ENCODE results near the gene ACADL. TPM values are rescaled to one million over a fixed set of nuclear protein-coding genes. Genes with fewer than 3 reads are reported as not detected.

Gene ACADL
- total RNA-seq, 1 experiment from 2014 or later: not detected

DNA sequence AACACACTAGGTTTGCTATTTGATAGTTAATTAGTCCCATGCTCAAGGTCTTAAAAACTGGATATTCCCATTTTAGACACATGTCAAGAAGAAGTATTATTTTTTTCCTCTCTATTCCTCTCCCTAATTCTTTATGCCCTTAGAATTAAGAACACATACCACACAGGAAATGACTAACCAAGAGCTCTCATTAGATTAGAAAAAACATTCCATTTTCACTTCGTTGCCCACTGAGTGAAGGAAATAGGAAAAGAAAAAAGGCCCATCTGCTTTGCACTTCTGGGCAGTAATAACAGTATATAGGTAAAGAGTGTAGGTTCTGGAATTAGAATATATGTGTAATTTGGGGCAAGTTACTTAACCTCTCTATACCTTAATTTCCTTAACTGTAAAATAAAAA lies 26.9 kb downstream of the ACADL start:
- CTCF ChIA-PET: interaction anchor here (0.8 to 2.2 kb wide), 20 partner anchors 10 to 863 kb away, joined by 3 to 13 read pairs (median 4); no protein-coding TSS in a partner anchor
- no peak overlapping the region for H2AFZ ChIP-seq (ENCODE audit: low read depth, low read length, poor library complexity, severe bottlenecking)
- POLR2A ChIA-PET: no interaction called here
- H3K9me2 ChIP-seq (ENCODE audit: insufficient read depth): no peaks in the 10 kb centered on the region
- DNase-seq (ENCODE audit: low read depth, low spot score) (no peak), ATAC-seq (no peak)
- no peak overlapping the region for H3K4me3 ChIP-seq (replicated peaks in 1 of 2; ENCODE audit: low read depth in 1 of 2, low read length in 2 of 2)
- RAD21 ChIA-PET (ENCODE audit: low non-redundant PET in 1 of 2, low total read pairs in 2 of 2, uncharacterized antibody in 2 of 2, unreplicated experiment in 2 of 2): interaction anchor here in 1 of 2 experiments (1.1 kb wide), 1 partner anchor 218 kb away, joined by 3 read pairs; no protein-coding TSS in a partner anchor
- H3K9ac ChIP-seq (ENCODE audit: low read length): no peak overlapping the region
- no peaks in the 10 kb centered on the region for H4K20me1 ChIP-seq (ENCODE audit: insufficient read depth)
- H3K36me3 ChIP-seq (ENCODE audit: control insufficient read depth in 1 of 2, insufficient read depth in 2 of 2, low read length in 2 of 2): no peaks in the 10 kb centered on the region
- no peaks in the 10 kb centered on the region for H3K9me3 ChIP-seq (ENCODE audit: control insufficient read depth in 1 of 2, insufficient read depth in 1 of 2, low read depth in 1 of 2, low read length in 2 of 2)
- no peak overlapping the region for H3K4me2 ChIP-seq (ENCODE audit: low read length)
- TF ChIP-seq CBX3 (IDR thresholded peaks at IDR 0.05; ENCODE audit: low read depth) (no peak), YY1 (IDR thresholded peaks at IDR 0.05; ENCODE audit: extremely low read depth, insufficient replicate concordance, low read depth, low read length) (no peak), SRF (IDR thresholded peaks at IDR 0.05; ENCODE audit: low read depth) (no peak), ELF1 (IDR thresholded peaks at IDR 0.05; ENCODE audit: borderline replicate concordance, low read depth) (no peak), ZBTB33 (IDR thresholded peaks at IDR 0.05; ENCODE audit: extremely low read depth, insufficient replicate concordance, low read length) (no peak), JUND (IDR thresholded peaks at IDR 0.05) (no peak), FOSL1 (IDR thresholded peaks at IDR 0.05; ENCODE audit: low read depth) (no peak), POLR2A (IDR thresholded peaks at IDR 0.05; ENCODE audit: borderline replicate concordance, extremely low read depth, insufficient read depth, insufficient read length) (no peak), SIN3A (IDR thresholded peaks at IDR 0.05; ENCODE audit: low read depth) (no peak), SP1 (IDR thresholded peaks at IDR 0.05; ENCODE audit: low read depth) (no peak), EZH2phosphoT487 (IDR thresholded peaks at IDR 0.05; ENCODE audit: borderline replicate concordance) (no peak), ATF3 (IDR thresholded peaks at IDR 0.05) (no peak), EZH2 (IDR thresholded peaks at IDR 0.05) (no peak), RAD21 (IDR thresholded peaks at IDR 0.05; ENCODE audit: low read depth) (no peak)
- TF ChIP-seq, protein P1, sequence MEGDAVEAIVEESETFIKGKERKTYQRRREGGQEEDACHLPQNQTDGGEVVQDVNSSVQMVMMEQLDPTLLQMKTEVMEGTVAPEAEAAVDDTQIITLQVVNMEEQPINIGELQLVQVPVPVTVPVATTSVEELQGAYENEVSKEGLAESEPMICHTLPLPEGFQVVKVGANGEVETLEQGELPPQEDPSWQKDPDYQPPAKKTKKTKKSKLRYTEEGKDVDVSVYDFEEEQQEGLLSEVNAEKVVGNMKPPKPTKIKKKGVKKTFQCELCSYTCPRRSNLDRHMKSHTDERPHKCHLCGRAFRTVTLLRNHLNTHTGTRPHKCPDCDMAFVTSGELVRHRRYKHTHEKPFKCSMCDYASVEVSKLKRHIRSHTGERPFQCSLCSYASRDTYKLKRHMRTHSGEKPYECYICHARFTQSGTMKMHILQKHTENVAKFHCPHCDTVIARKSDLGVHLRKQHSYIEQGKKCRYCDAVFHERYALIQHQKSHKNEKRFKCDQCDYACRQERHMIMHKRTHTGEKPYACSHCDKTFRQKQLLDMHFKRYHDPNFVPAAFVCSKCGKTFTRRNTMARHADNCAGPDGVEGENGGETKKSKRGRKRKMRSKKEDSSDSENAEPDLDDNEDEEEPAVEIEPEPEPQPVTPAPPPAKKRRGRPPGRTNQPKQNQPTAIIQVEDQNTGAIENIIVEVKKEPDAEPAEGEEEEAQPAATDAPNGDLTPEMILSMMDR (IDR thresholded peaks at IDR 0.05 in 2 of 3, conservative IDR thresholded peaks at IDR 0.05 in 1 of 3; ENCODE audit: borderline replicate concordance in 1 of 3, insufficient read depth in 1 of 3, low read depth in 2 of 3, low read length in 2 of 3): no peak
- TF ChIP-seq, protein P2, sequence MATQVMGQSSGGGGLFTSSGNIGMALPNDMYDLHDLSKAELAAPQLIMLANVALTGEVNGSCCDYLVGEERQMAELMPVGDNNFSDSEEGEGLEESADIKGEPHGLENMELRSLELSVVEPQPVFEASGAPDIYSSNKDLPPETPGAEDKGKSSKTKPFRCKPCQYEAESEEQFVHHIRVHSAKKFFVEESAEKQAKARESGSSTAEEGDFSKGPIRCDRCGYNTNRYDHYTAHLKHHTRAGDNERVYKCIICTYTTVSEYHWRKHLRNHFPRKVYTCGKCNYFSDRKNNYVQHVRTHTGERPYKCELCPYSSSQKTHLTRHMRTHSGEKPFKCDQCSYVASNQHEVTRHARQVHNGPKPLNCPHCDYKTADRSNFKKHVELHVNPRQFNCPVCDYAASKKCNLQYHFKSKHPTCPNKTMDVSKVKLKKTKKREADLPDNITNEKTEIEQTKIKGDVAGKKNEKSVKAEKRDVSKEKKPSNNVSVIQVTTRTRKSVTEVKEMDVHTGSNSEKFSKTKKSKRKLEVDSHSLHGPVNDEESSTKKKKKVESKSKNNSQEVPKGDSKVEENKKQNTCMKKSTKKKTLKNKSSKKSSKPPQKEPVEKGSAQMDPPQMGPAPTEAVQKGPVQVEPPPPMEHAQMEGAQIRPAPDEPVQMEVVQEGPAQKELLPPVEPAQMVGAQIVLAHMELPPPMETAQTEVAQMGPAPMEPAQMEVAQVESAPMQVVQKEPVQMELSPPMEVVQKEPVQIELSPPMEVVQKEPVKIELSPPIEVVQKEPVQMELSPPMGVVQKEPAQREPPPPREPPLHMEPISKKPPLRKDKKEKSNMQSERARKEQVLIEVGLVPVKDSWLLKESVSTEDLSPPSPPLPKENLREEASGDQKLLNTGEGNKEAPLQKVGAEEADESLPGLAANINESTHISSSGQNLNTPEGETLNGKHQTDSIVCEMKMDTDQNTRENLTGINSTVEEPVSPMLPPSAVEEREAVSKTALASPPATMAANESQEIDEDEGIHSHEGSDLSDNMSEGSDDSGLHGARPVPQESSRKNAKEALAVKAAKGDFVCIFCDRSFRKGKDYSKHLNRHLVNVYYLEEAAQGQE (IDR thresholded peaks at IDR 0.05; ENCODE audit: low read depth): no peak
- H3K27ac ChIP-seq (ENCODE audit: low read depth, low read length): no peak overlapping the region
- intact Hi-C loops (cut with micrococcal nuclease): loop anchor here (5.0 to 10.0 kb wide), 5 partner anchors 401 to 1801 kb away; partner anchors contain the start of gene MAP2
- H3K79me2 ChIP-seq (ENCODE audit: insufficient read depth, low read length): no peaks in the 10 kb centered on the region
- H3K27me3 ChIP-seq (ENCODE audit: insufficient read depth, low read length): no peaks in the 10 kb centered on the region
- H3K4me1 ChIP-seq (ENCODE audit: control insufficient read depth in 1 of 2, insufficient read depth in 2 of 2, low read length in 2 of 2): peaks cover 0 to 5% of the 10 kb centered on the region in 2 experiments; a peak in 1 of 4 replicates
- BruUV-seq (replicated peaks): no TSS peak

Data from HCT116 (cell line).